Measurements from ENCODE around the gene CARS2.
"Not testable (repeated sequence)": the region's sequence is repeated elsewhere in the genome, so short reads cannot be mapped to it uniquely, and the experiment has no call there.

CARS2 gene

GRCh38 chr13:110636053-110636475, 69.9 kb downstream of the CARS2 start:
- DNase-seq: no peak

GRCh38 chr13:110635405-110636002, 70.4 kb downstream of the CARS2 start:
- no peak for DNase-seq

GRCh38 chr13:110634558-110634957, 71.4 kb downstream of the CARS2 start:
- no peak for DNase-seq

- no peak for DNase-seq
These were observed 72.1 kb downstream of the CARS2 start for GRCh38 chr13:110633776-110634175.

GRCh38 chr13:110632255-110632654, 73.7 kb downstream of the CARS2 start:
- DNase-seq: not testable (repeated sequence)

- no peak for DNase-seq
These were observed 75.3 kb downstream of the CARS2 start for GRCh38 chr13:110630566-110631119.

- DNase-seq: no peak
These were observed 76.2 kb downstream of the CARS2 start for GRCh38 chr13:110629735-110630134.

GRCh38 chr13:110628952-110629701, 76.8 kb downstream of the CARS2 start:
- DNase-seq: no peak

- DNase-seq: no peak
These were observed 77.5 kb downstream of the CARS2 start for GRCh38 chr13:110628477-110628793.

- DNase-seq: no peak
These were observed 78.0 kb downstream of the CARS2 start for GRCh38 chr13:110627761-110628476.

- no peak for DNase-seq
These were observed 78.6 kb downstream of the CARS2 start for GRCh38 chr13:110627351-110627750.

- no peak for DNase-seq
These were observed 79.4 kb downstream of the CARS2 start for GRCh38 chr13:110626521-110626920.

GRCh38 chr13:110625771-110626321, 80.1 kb downstream of the CARS2 start:
- no peak for DNase-seq

- no peak for DNase-seq
These were observed 80.9 kb downstream of the CARS2 start for GRCh38 chr13:110624766-110625756.

GRCh38 chr13:110620596-110620995, 85.3 kb downstream of the CARS2 start:
- no peak for DNase-seq

GRCh38 chr13:110618780-110619179, 87.1 kb downstream of the CARS2 start:
- no peak for DNase-seq

- DNase-seq: no peak
These were observed 87.7 kb downstream of the CARS2 start for GRCh38 chr13:110618167-110618566.

- DNase-seq: no peak
These were observed 88.4 kb downstream of the CARS2 start for GRCh38 chr13:110617321-110618072.

- DNase-seq: peak; percentile 42 to 71
These were observed 89.5 kb downstream of the CARS2 start for GRCh38 chr13:110616103-110617101.
